GM18861 (cell line): ENCODE measurements around the gene CRYGD.

Experiments
- ATAC-seq: cut with Tn5 transposase; IDR thresholded peaks from one replicate; pipeline ENCODE4 v1.9.1; 2021; ENCODE audit not compliant: unreplicated experiment

CRYGD gene

DNA sequence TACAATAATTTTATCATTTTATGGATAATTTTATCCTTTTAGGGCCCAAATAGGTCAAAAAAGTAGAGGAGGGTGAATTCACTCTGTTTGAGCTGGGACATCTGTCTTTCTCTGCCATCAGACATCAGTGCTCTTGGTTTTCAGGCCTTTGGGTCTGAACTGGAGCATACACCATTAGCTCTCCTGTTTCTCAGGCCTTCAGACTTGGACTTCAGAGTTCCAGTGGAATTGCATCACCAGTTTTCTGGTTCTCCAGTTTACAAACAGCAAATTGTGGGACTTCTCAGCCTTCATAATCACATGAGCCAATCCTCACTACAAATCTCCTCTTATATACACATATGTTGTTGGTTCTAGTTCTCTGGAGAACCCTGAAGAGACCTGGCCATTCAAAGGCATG is 33.9 kb downstream of the CRYGD start:
- no peak for ATAC-seq

DNA sequence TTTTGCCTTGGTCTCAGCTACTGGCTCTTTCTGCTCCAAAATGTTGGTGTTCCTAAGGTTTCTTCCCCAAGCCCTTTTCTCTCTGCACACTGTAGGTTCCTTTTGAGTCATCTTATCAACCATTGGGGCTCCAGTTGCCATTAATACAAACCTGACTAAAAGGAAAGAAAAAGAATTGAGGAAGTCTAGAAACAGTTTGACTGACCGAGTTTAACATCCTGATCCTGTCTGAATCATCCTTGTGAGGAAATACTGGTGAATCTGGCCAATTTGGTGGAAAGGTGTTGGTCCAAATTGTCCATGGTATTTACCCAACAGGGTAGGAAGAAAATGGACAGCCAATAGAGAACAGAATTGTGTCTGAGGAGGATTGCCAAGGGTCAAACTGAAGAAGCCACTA is 38.3 kb downstream of the CRYGD start:
- no peak for ATAC-seq

DNA sequence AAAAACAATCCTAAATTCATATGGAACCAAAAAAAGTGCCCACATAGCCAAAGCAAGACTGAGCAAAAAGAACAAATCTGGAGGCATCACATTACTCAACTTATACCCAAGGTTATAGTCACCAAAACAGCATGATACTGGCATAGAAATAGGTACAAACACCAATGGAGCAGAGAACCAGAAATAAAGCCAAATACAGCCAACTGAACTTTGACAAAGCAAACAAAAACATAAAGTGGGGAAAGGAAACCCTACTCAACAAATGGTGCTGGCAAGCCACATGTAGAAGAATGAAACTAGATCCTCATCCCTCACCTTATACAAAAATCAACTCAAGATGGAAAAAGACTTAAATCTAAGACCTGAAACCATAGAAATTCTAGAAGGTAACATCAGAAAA is 40.5 kb downstream of the CRYGD start:
- ATAC-seq, result no peak

DNA sequence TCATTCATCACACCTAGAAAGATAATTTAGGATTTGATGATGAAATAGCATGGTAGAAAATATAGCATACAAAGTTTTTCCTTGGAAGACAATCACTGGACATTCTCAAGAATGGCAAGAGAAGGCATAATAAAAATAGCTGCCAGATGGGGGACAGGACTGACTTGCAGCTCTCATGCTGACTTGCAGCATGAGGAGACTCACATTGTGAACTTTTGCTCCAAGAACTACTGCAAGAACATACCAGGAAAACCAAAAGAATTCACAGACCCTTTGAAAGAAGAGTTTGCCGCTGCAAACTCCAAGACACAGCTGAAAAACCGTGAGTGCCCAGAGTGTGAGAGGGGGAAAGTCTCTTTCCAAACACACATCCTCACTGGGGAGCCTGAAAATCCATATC is 47.0 kb downstream of the CRYGD start:
- no peak for ATAC-seq

DNA sequence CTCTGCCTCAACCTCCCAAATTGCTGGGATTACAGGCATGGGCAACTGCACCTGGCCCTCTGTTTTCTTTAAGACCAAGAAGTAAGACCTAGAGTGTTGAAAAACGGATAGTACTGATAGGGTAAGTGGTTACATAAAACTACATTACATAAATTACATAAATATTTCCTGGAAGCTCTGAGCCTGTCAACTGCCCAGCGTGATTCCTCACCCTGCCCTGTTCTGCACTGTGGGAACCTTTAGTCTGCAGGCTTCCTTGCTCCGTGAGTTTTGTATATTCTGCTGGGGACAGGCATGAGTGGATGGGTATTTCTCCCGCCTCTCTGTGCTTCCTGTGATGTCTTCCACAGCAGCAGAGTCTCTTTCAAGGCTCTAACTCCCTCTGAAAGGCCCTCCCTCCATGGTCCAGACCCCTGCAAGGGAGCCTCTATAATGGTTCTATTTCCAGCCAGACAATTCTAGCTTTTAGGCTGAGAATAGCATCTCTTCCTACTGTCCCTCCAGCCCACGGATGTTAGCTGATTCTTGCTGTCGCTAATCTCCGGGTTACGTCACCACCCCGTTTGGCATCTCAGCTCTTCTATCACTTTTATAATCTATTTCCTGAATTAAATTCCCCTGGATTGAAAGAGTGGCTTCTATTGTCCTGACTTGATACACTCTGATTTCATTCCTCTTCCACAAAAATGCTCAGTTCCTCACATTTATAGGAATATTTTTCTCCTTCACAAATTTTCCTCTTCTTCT is 49.5 kb downstream of the CRYGD start:
- no peak for ATAC-seq

DNA sequence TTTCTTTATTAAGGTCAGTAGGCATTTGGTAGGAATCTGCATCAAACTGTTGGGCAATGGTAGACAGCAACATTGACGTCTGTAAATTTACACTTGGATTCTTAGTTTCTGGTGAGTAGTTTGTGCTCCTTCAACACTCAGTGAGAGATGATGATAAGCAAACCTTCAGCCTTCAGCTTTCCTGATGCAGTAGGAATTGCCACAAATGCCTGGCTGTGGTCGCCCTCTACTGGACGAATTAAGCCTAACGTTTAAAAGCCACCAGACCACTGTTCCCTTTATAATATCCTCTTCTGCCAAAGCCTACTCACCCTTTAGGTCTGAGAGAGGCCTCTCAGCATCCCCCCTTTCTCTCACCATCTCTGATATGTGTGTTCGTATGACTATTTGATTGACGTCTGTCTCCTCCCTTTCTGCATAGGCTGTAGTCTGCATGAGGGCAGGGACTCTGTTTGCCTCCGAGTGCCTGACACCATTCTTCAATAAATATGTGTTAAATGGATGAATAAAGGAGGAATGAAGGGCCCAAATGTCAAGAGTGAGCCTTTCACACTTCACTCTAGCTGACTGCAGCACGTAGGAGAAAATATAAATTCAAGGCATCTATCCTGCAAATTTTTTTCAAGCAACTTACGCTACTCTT is 52.0 kb downstream of the CRYGD start:
- peak; percentile 86 for ATAC-seq
